Psoas muscle (tissue), 8 donors: ENCODE results near the gene NANOG. TPM values are rescaled to one million over a fixed set of nuclear protein-coding genes. Genes with fewer than 3 reads are reported as not detected.
"Not testable (repeated sequence)": the region's sequence is repeated elsewhere in the genome, so short reads cannot be mapped to it uniquely, and the experiment has no call there.

Experiments
- ATAC-seq, 4 donors: fragments of 200-7000 bp; cut with Tn5 transposase; one replicate each; pipeline ENCODE4 v1.9.1; 2020; ENCODE audit warnings: moderate library complexity in 3 of 4, mild to moderate bottlenecking in 2 of 4
- DNase-seq, 2 donors: peaks; one replicate each; pipeline ENCODE4 v3.0.0-alpha.2; 2020
- H3K27ac ChIP-seq: fragments of 200-600 bp; one replicate; pipeline ENCODE4 v1.8.0; 2022
- H3K27me3 ChIP-seq, 3 donors: fragments of 200-600 bp in 1 of 3; one replicate each; pipeline versions ENCODE4 v1.6.1 to v1.8.0; 2013 to 2022; ENCODE audit warnings: low read length in 2 of 3, mild to moderate bottlenecking in 2 of 3, moderate library complexity in 1 of 3; ENCODE audit not compliant: insufficient read depth in 3 of 3
- H3K36me3 ChIP-seq, 2 donors: fragments of 200-600 bp in 1 of 2; one replicate each; pipeline versions ENCODE4 v1.6.1 to v1.8.0; 2013 to 2022; ENCODE audit warnings: low read depth in 1 of 2, mild to moderate bottlenecking in 1 of 2, moderate library complexity in 1 of 2; ENCODE audit not compliant: insufficient read depth in 1 of 2
- H3K4me1 ChIP-seq: fragments of 200-600 bp; one replicate; pipeline ENCODE4 v1.8.0; 2022
- H3K4me3 ChIP-seq: fragments of 200-600 bp; one replicate; pipeline ENCODE4 v1.8.0; 2022; ENCODE audit warnings: mild to moderate bottlenecking
- H3K9me3 ChIP-seq: fragments of 200-600 bp; one replicate; pipeline ENCODE4 v1.8.0; 2022
- WGBS, 3 donors: extraction: QIAGEN DNeasy Blood & Tissue Kit; methylation state at CpG; one replicate each; pipeline versions ENCODE4 v1.1.6 to v1.1.7; 2013; 5-methylcytosine and 5-hydroxymethylcytosine counted together
- intact Hi-C, 2 donors: fragments of 100-400 bp; cut with DNase I; formaldehyde crosslinking; loops; one replicate each; pipeline versions ENCODE4 v1.11.0 to v1.14.2; 2022
- polyA plus RNA-seq, 3 donors: library from polyadenylated mRNA; stranded (reverse); fragments of 200-250 nt; gene quantifications; one replicate each; pipeline ENCODE4 v1.2.3, GENCODE V29; 2013
- total RNA-seq, 4 donors: library from RNA; stranded (reverse); fragmentation: NEBNext Ultra II Directional in 2 of 4; extraction: Animal tissue kit (Norgen Biotek cat#: 25700) in 2 of 4; gene quantifications; one replicate each; pipeline versions ENCODE4 v1.2.1 to v1.2.4, GENCODE V29; 2021 to 2023
- TF ChIP-seq, protein P1 (sequence below): fragments of 200-600 bp; IDR thresholded peaks from one replicate; pipeline ENCODE4 v1.8.0; 2022; ENCODE audit warnings: antibody characterized with exemption
- donor health status: healthy with polysubstance abuse.
- donor health status: DM: no; HTN: no; CAD: no; lungs with moderate emphysema.
- donor health status: Bipolar disorder and iron deficiency.
- donor health status: healthy.
- donor health status: DM: yes; HTN: yes; CAD: no.
- donor health status: DM: no; HTN: no; CAD: no.
- donor health status: DM: no; HTN: no; CAD: no.
- donor health status: DM: yes; HTN: yes; CAD: no.

Gene NANOG
- total and polyA plus RNA-seq, 7 donors, result 0.19 TPM; not detected in 6

DNA sequence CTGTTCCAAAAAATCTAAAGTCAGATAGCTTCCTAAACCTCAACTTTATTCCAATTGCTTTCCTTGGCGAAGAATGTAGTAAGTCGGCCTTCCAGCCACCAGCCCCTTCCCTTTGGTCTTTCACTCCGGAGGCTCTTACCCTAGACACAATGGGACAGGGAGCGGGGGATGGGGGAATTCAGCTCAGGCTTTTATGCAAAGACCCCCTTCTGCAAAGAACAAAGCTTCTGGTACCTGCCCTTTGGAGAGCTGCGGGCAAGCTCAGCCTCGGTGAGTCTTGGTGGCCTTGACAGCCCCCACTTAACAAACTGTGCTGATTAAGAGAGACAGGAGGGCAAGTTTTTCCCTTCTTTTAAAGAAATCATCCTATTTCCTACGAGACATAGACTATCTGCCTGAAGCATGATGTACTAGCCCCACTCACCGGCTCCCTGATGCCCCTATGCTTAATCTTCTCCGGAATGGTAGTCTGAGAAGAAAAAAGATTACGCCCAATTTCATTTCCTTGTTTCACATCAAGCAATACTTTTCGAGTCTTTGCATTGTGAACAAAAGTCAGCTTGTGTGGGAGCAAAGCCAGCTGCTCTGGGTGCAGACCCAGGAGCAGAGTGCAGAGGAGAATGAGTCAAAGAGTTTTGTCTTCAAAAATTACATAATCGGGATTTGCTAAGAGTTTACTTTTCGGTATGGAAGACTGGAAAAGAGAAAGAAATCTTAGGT lies 1.5 kb upstream of the NANOG start:
- H3K4me1 ChIP-seq, result no peaks in the 10 kb centered on the region
- no peak for ATAC-seq
- WGBS, 3 donors, result 27 to 35% (median 32%) methylated on average over 13 of the region's 13 CpGs

DNA sequence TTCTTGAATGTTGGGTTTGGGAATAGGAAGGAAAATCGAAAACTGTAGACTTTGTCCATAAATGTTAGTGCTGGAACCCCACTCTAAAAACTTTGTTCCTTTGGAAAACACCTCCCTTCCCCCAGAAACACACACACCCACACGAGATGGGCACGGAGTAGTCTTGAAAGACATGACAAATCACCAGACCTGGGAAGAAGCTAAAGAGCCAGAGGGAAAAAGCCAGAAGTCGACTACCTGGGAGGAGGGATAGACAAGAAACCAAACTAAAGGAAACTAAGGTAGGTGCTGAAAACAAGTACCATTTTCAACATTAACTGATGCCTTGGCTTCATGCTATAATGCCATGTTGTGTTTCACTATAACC lies 925 bp upstream of the NANOG start:
- TF ChIP-seq, protein P1, sequence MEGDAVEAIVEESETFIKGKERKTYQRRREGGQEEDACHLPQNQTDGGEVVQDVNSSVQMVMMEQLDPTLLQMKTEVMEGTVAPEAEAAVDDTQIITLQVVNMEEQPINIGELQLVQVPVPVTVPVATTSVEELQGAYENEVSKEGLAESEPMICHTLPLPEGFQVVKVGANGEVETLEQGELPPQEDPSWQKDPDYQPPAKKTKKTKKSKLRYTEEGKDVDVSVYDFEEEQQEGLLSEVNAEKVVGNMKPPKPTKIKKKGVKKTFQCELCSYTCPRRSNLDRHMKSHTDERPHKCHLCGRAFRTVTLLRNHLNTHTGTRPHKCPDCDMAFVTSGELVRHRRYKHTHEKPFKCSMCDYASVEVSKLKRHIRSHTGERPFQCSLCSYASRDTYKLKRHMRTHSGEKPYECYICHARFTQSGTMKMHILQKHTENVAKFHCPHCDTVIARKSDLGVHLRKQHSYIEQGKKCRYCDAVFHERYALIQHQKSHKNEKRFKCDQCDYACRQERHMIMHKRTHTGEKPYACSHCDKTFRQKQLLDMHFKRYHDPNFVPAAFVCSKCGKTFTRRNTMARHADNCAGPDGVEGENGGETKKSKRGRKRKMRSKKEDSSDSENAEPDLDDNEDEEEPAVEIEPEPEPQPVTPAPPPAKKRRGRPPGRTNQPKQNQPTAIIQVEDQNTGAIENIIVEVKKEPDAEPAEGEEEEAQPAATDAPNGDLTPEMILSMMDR, result no peak
- no peak overlapping the region for H3K27ac ChIP-seq
- H3K27me3 ChIP-seq, result peaks cover 0 to 4% (median 0%) of the 10 kb centered on the region in 3 donors
- DNase-seq, result no peak
- H3K9me3 ChIP-seq, result no peaks in the 10 kb centered on the region
- WGBS, 3 donors, result 18 to 27% (median 20%) methylated on average over 4 of the region's 4 CpGs
- no peak overlapping the region for H3K4me3 ChIP-seq
- H3K36me3 ChIP-seq, result no peaks in the 10 kb centered on the region
- intact Hi-C loops, result no loop called here
- no peaks in the 10 kb centered on the region for H3K4me1 ChIP-seq
- ATAC-seq, result no peak

More for the DNA sequence above, 1.5 kb upstream of the NANOG start:
- Histone ChIP-seq H3K4me3 (no peak overlapping the region), H3K27ac (no peak overlapping the region), H3K9me3 (no peaks in the 10 kb centered on the region), H3K36me3 (no peaks in the 10 kb centered on the region), H3K27me3 (peaks cover 0 to 4% (median 0%) of the 10 kb centered on the region in 3 donors)
- TF ChIP-seq, protein P1, result no peak
- intact Hi-C loops, result no loop called here
- no peak for DNase-seq

DNA sequence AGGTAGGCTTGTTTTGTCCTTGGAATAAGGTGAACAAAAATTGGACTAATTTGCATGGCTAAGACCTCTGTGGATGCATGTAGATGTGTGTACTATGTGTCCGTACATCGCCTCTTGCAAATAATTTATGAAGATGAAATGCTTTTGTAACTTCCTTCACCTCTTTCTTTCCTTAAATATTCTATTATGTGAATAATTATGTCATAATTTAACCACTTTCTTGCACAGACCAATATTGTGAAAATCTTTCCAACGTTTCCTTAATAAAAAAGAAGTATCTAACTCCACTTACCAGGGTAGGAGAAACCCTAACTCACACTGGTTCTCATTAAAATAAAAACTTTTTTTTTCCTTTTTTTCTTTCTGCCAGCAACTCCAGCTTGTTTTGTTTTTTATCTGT lies 4.0 kb downstream of the NANOG start:
- intact Hi-C loops, result no loop called here
- H3K4me3 ChIP-seq, result no peak overlapping the region
- no peak for DNase-seq
- TF ChIP-seq, protein P1, result no peak
- no peaks in the 10 kb centered on the region for H3K36me3 ChIP-seq
- H3K4me1 ChIP-seq, result no peaks in the 10 kb centered on the region
- H3K27ac ChIP-seq, result no peak overlapping the region
- ATAC-seq, result no peak
- H3K27me3 ChIP-seq, result no peaks in the 10 kb centered on the region
- H3K9me3 ChIP-seq, result no peaks in the 10 kb centered on the region
- 53 to 83% (median 56%) methylated on average over 3 of the region's 3 CpGs for WGBS, 3 donors

DNA sequence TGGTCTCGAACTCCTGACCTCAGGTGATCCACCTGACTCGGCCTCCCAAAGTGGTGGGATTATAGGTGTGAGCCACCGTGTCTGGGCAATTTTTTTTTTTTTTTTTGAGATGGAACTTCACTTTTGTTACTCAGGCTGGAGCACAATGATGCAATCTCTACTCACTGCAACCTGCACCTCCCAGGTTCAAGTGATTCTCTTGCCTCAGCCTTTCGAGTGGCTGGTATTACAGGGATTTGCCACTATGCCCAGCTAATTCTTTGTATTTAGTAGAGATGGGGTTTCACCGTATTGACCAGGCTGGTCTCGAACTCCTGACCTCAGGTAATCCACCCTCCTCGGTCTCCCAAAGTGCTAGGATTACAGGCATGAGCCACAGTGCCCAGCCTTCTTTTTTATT lies 8.1 kb downstream of the NANOG start:
- H3K4me1 ChIP-seq, H3K9me3 ChIP-seq, H3K27me3 ChIP-seq, H3K4me3 ChIP-seq, H3K36me3 ChIP-seq, ATAC-seq, H3K27ac ChIP-seq, intact Hi-C loops, DNase-seq: not testable (repeated sequence)
- WGBS, 3 donors, result 43 to 66% (median 55%) methylated on average over 5 to 7 of the region's 7 CpGs

DNA sequence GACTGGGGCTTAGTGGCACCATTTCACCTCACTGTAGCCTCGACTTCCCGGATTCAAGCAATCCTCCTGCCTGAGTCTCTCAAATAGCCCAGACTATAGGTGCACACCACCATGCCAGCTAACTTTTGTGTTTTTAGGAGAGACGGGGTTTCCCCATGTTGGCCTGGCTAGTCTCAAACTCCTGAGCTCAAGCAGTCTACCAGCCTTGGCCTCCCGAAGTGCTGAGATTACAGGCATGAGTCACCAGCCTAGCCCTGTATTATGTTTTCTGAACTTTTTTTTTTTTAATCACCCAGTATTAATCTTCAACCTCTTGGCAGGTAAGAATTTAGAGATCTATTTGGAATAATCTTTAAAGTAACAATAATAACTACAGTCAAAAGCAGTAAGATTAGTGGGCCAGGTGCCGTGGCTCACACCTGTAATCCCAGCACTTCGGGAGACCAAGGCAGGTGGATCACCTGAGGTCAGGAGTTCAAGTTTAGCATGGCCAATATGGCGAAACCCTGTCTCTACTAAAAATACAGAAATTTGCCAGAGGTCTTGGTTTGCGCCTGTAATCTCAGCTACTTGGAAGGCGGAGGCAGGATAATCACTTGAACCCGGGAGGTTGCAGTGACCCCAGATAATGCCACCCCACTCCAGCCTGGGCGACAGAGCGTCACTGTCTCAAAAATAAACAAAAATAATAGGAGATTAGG lies 8.6 kb downstream of the NANOG start:
- no peaks in the 10 kb centered on the region for H3K4me1 ChIP-seq
- no peaks in the 10 kb centered on the region for H3K27me3 ChIP-seq
- 58 to 70% (median 60%) methylated on average over 12 of the region's 12 CpGs for WGBS, 3 donors
- DNase-seq (no peak), ATAC-seq (no peak)
- no peaks in the 10 kb centered on the region for H3K9me3 ChIP-seq
- H3K4me3 ChIP-seq, result no peak overlapping the region
- TF ChIP-seq, protein P1, result no peak
- no peak overlapping the region for H3K27ac ChIP-seq
- intact Hi-C loops, result no loop called here
- no peaks in the 10 kb centered on the region for H3K36me3 ChIP-seq

DNA sequence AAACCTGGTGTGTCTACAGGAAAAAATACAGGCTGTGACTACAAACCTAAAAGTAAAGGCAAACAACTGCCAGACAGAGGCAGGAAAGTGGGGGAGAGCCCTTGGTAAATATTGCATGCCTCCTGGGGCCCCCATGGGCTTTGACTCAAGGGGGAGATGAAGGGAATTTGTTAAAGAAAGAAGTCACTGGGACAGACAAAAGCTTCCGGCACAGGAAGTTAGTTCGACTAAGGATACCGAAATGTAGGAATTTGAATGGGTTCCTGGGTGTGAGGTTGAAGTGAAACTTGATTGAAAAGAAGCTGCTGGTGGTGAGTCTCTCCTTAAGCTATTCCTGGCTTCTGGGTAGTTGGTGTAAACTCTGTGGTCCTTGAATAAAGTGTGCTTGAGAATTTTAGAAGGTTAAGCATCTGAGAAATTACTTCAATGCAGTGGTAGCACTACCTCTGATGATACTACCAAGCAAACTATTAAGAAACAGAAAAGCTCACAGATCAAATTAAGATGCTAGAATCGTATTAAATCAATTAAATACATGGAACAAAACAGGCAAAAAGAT lies 9.6 kb downstream of the NANOG start:
- DNase-seq, H3K27me3 ChIP-seq, H3K36me3 ChIP-seq, H3K4me3 ChIP-seq, H3K4me1 ChIP-seq, H3K9me3 ChIP-seq, intact Hi-C loops, ATAC-seq, H3K27ac ChIP-seq: not testable (repeated sequence)
- WGBS, 3 donors, result 54 to 60% (median 56%) methylated on average over 1 of the region's 4 CpGs
